GM21360 (cell line): Measurements from ENCODE around the gene MYLK4.

Source experiments
- ATAC-seq: cut with Tn5 transposase; IDR thresholded peaks from one replicate; pipeline ENCODE4 v1.9.1; 2021; ENCODE audit warnings: mild to moderate bottlenecking, moderate library complexity; ENCODE audit not compliant: unreplicated experiment

MYLK4 gene

GRCh38 chr6:2750832-2751231, at the start of gene MYLK4:
Gene MYLK4, minus strand, starts transcription at chr6:2750922. Its CDS starts 1,628 bp downstream, at chr6:2749294.
- no peak for ATAC-seq

GRCh38 chr6:2799936-2800527, 49.3 kb upstream of the MYLK4 start:
- ATAC-seq = no peak

- ATAC-seq = no peak
Measured at GRCh38 chr6:2798586-2799134, 47.9 kb upstream of the MYLK4 start.

GRCh38 chr6:2797564-2798031, 46.9 kb upstream of the MYLK4 start:
- ATAC-seq = no peak

- no peak for ATAC-seq
Measured at GRCh38 chr6:2796861-2797260, 46.1 kb upstream of the MYLK4 start.

- no peak for ATAC-seq
Measured at GRCh38 chr6:2795956-2796355, 45.2 kb upstream of the MYLK4 start.

- ATAC-seq = no peak
Measured at GRCh38 chr6:2795162-2795561, 44.4 kb upstream of the MYLK4 start.

- ATAC-seq = no peak
Measured at GRCh38 chr6:2794171-2794730, 43.5 kb upstream of the MYLK4 start.

- no peak for ATAC-seq
Measured at GRCh38 chr6:2793534-2794151, 42.9 kb upstream of the MYLK4 start.

- no peak for ATAC-seq
Measured at GRCh38 chr6:2792330-2793110, 41.8 kb upstream of the MYLK4 start.

GRCh38 chr6:2791450-2791974, 40.8 kb upstream of the MYLK4 start:
- no peak for ATAC-seq

- ATAC-seq = no peak
Measured at GRCh38 chr6:2790588-2791449, 40.1 kb upstream of the MYLK4 start.

GRCh38 chr6:2786269-2786668, 35.5 kb upstream of the MYLK4 start:
- ATAC-seq = no peak

GRCh38 chr6:2784930-2785329, 34.2 kb upstream of the MYLK4 start:
- ATAC-seq = no peak

- no peak for ATAC-seq
Measured at GRCh38 chr6:2784061-2784460, 33.3 kb upstream of the MYLK4 start.

- ATAC-seq = no peak
Measured at GRCh38 chr6:2783188-2783963, 32.7 kb upstream of the MYLK4 start.

- ATAC-seq = no peak
Measured at GRCh38 chr6:2782825-2783187, 32.1 kb upstream of the MYLK4 start.

GRCh38 chr6:2782356-2782708, 31.6 kb upstream of the MYLK4 start:
- ATAC-seq = no peak

GRCh38 chr6:2781685-2782355, 31.1 kb upstream of the MYLK4 start:
- no peak for ATAC-seq
